Measurements from ENCODE around the gene RSPO1.

GRCh38 chr1:37660664-37661063, 26.0 kb upstream of the RSPO1 start:
- TF ChIP-seq EZH2 (IDR thresholded peaks at IDR 0.05; ENCODE audit: borderline replicate concordance, insufficient read depth, low read depth, low read length, poor library complexity, severe bottlenecking), result no peak
- TF ChIP-seq CTCF (IDR thresholded peaks at IDR 0.05), result no peak

Data from B cell (primary cell).